OCI-LY3 (cell line): Measurements from ENCODE around the gene FPR1.

Source experiments
- H2AFZ ChIP-seq: fragments of 200-600, 300-600 bp; shearing (Covaris generic); 2 replicates; pipeline ENCODE4 v1.6.0; 2014; ENCODE audit warnings: antibody characterized with exemption, low read depth, low read length
- H3K27ac ChIP-seq: fragments of 200-600, 300-600 bp; sonication (generic); 2 replicates; pipeline ENCODE4 v1.5.1; 2014; ENCODE audit warnings: mild to moderate bottlenecking, low read length, moderate library complexity, mixed read lengths
- H3K27me3 ChIP-seq: fragments of 200-600, 300-600 bp; sonication (generic); 2 replicates; pipeline ENCODE4 v1.6.1; 2014; ENCODE audit warnings: low read depth, low read length, mixed read lengths
- H3K36me3 ChIP-seq: fragments of 200-600, 300-600 bp; sonication (generic); replicated peaks from 2 replicates; pipeline ENCODE3; 2014; ENCODE audit warnings: low read depth, low read length, mixed read lengths
- H3K4me1 ChIP-seq: fragments of 300-600, 200-600 bp; sonication (generic); 2 replicates; pipeline ENCODE4 v1.6.1; 2014; ENCODE audit warnings: low read length, mixed read lengths
- H3K4me2 ChIP-seq: fragments of 200-600, 300-600 bp; sonication (generic); 2 replicates; pipeline ENCODE4 v1.6.1; 2014; ENCODE audit warnings: low read length, mixed read lengths
- H3K4me3 ChIP-seq: fragments of 300-600, 200-600 bp; sonication (generic); 2 replicates; pipeline ENCODE4 v1.5.1; 2014; ENCODE audit warnings: antibody characterized with exemption, mild to moderate bottlenecking, low read length, moderate library complexity
- H3K79me2 ChIP-seq: fragments of 300-600, 200-600 bp; shearing (Covaris generic); 2 replicates; pipeline ENCODE4 v1.6.1; 2014; ENCODE audit warnings: mild to moderate bottlenecking, low read length, mixed read lengths
- H3K9ac ChIP-seq: fragments of 300-600, 200-600 bp; shearing (Covaris generic); 2 replicates; pipeline ENCODE4 v1.6.0; 2014; ENCODE audit warnings: mild to moderate bottlenecking, low read length, moderate library complexity
- H3K9me3 ChIP-seq: fragments of 200-600, 300-600 bp; shearing (Covaris generic); 2 replicates; pipeline ENCODE4 v1.6.1; 2014; ENCODE audit warnings: low read length, mixed read lengths; ENCODE audit not compliant: insufficient read depth
- H4K20me1 ChIP-seq: fragments of 200-600, 300-600 bp; sonication (generic); 2 replicates; pipeline ENCODE4 v1.6.1; 2016; ENCODE audit warnings: low read length, mixed read lengths; ENCODE audit not compliant: insufficient read depth
- CTCF ChIP-seq: fragments of 200-600, 300-600 bp; sonication (generic); IDR thresholded peaks from 2 replicates; pipeline ENCODE4 v1.5.1; 2014; ENCODE audit warnings: antibody characterized with exemption, low read length, low read depth
- EZH2phosphoT487 ChIP-seq: fragments of 200-600 bp; shearing (Covaris generic); IDR thresholded peaks from 2 replicates; pipeline ENCODE4 v1.6.1; 2018; ENCODE audit warnings: antibody characterized with exemption, mixed run types, low read depth

Gene FPR1

GRCh38 chr19:51794885-51795490 is 43.3 kb upstream of the FPR1 start, which contains the start of gene FPR3:
TSS of gene FPR3 (plus strand) at chr19:51795157. CDS start at chr19:51823749, 28,592 bp downstream.
- no peaks in the 10 kb centered on the region for H3K36me3 ChIP-seq
- H3K4me3 ChIP-seq = no peak within 1 kb of the TSS
- H3K9me3 ChIP-seq = peaks cover 8% of the 10 kb centered on the region; the same call in 1 of the 2 replicates
- H3K79me2 ChIP-seq = no peaks in the 10 kb centered on the region
- H3K4me2 ChIP-seq = no peak within 1 kb of the TSS
- H3K4me1 ChIP-seq = no peaks in the 10 kb centered on the region
- H2AFZ ChIP-seq = no peak within 1 kb of the TSS
- H3K27ac ChIP-seq = no peak within 1 kb of the TSS
- no peak within 1 kb of the TSS for H3K9ac ChIP-seq
- TF ChIP-seq CTCF (no peak), EZH2phosphoT487 (no peak)
- peaks cover 3% of the 10 kb centered on the region; the same call in 1 of the 2 replicates for H3K27me3 ChIP-seq
- no peaks in the 10 kb centered on the region for H4K20me1 ChIP-seq

- Histone ChIP-seq H3K4me2 (no peak overlapping the region), H3K9ac (no peak overlapping the region), H4K20me1 (no peaks in the 10 kb centered on the region), H3K79me2 (no peaks in the 10 kb centered on the region), H3K9me3 (0 out of 2 replicates have a peak, but pooled peaks cover 4% of the 10 kb centered on the region), H3K27me3 (peaks cover 3% of the 10 kb centered on the region; the same call in 1 of the 2 replicates), H2AFZ (no peak overlapping the region), H3K27ac (no peak overlapping the region), H3K4me3 (no peak overlapping the region), H3K36me3 (no peaks in the 10 kb centered on the region), H3K4me1 (no peaks in the 10 kb centered on the region)
- TF ChIP-seq CTCF = no peak
- TF ChIP-seq EZH2phosphoT487 = no peak
Measured at GRCh38 chr19:51793994-51794393, 42.3 kb upstream of the FPR1 start.

- no peak overlapping the region for H3K9ac ChIP-seq
- no peak overlapping the region for H2AFZ ChIP-seq
- H3K9me3 ChIP-seq = peaks cover 4% of the 10 kb centered on the region; the same call in 1 of the 2 replicates
- no peaks in the 10 kb centered on the region for H4K20me1 ChIP-seq
- H3K79me2 ChIP-seq = no peaks in the 10 kb centered on the region
- no peak overlapping the region for H3K4me2 ChIP-seq
- no peak overlapping the region for H3K27ac ChIP-seq
- no peaks in the 10 kb centered on the region for H3K36me3 ChIP-seq
- H3K27me3 ChIP-seq = peaks cover 3% of the 10 kb centered on the region; the same call in 1 of the 2 replicates
- no peak overlapping the region for H3K4me3 ChIP-seq
- no peaks in the 10 kb centered on the region for H3K4me1 ChIP-seq
- no peak for TF ChIP-seq CTCF
- TF ChIP-seq EZH2phosphoT487 = no peak
Measured at GRCh38 chr19:51792932-51793331, 41.3 kb upstream of the FPR1 start.

GRCh38 chr19:51789061-51789795 is 37.5 kb upstream of the FPR1 start:
- no peak overlapping the region for H2AFZ ChIP-seq
- H3K9me3 ChIP-seq = peaks cover 3% of the 10 kb centered on the region; the same call in 1 of the 2 replicates
- TF ChIP-seq EZH2phosphoT487 = no peak
- H3K4me2 ChIP-seq = no peak overlapping the region
- no peaks in the 10 kb centered on the region for H3K27me3 ChIP-seq
- peaks cover 32% of the 10 kb centered on the region for H3K4me1 ChIP-seq
- H3K4me3 ChIP-seq = no peak overlapping the region
- H3K9ac ChIP-seq = no peak overlapping the region
- no peaks in the 10 kb centered on the region for H3K79me2 ChIP-seq
- H4K20me1 ChIP-seq = no peaks in the 10 kb centered on the region
- no peak overlapping the region for H3K27ac ChIP-seq
- no peaks in the 10 kb centered on the region for H3K36me3 ChIP-seq
